ENCODE data around the gene NME4. TPM values are rescaled to one million over a fixed set of nuclear protein-coding genes. Genes with fewer than 3 reads are reported as not detected.

NME4 gene
- total RNA-seq, 1 experiment from 2014 or later, result 261 TPM

- Histone ChIP-seq H3K36me3 (ENCODE audit: insufficient read depth, low read length, poor library complexity, severe bottlenecking) (peaks cover 20% of the 10 kb centered on the region), H3K9me3 (ENCODE audit: low read depth, low read length, poor library complexity, severe bottlenecking) (no peaks in the 10 kb centered on the region), H3K27ac (ENCODE audit: low read depth, low read length, poor library complexity, severe bottlenecking) (no peak overlapping the region), H3K4me3 (ENCODE audit: low read depth, low read length, poor library complexity, severe bottlenecking) (no peak overlapping the region), H3K27me3 (replicated peaks; ENCODE audit: insufficient read depth, low read depth, low read length, poor library complexity) (no peaks in the 10 kb centered on the region), H3K4me1 (ENCODE audit: insufficient read depth, low read length, poor library complexity, severe bottlenecking) (no peaks in the 10 kb centered on the region)
- TF ChIP-seq EZH2 (IDR thresholded peaks at IDR 0.05; ENCODE audit: borderline replicate concordance, low read depth, low read length, poor library complexity, severe bottlenecking) (no peak), CTCF (conservative IDR thresholded peaks at IDR 0.05; ENCODE audit: low read depth, low read length) (no peak)
- no peak for DNase-seq (ENCODE audit: low spot score)
- POLR2A ChIA-PET (ENCODE audit: low non-redundant PET), result no interaction called here
- CTCF ChIA-PET, result no interaction called here
- BruUV-seq (replicated peaks), result TSS peak; percentile 51
- intact Hi-C loops (cut with micrococcal nuclease; ENCODE audit: unreplicated experiment), result no loop called here
Observed at GRCh38 chr16:367333-367903, 29.6 kb upstream of the NME4 start.

GRCh38 chr16:368388-369158 is 28.4 kb upstream of the NME4 start:
- Histone ChIP-seq H3K36me3 (ENCODE audit: insufficient read depth, low read length, poor library complexity, severe bottlenecking) (peaks cover 20% of the 10 kb centered on the region), H3K4me1 (ENCODE audit: insufficient read depth, low read length, poor library complexity, severe bottlenecking) (no peaks in the 10 kb centered on the region), H3K27me3 (replicated peaks; ENCODE audit: insufficient read depth, low read depth, low read length, poor library complexity) (no peaks in the 10 kb centered on the region), H3K4me3 (ENCODE audit: low read depth, low read length, poor library complexity, severe bottlenecking) (no peak overlapping the region), H3K9me3 (ENCODE audit: low read depth, low read length, poor library complexity, severe bottlenecking) (no peaks in the 10 kb centered on the region), H3K27ac (ENCODE audit: low read depth, low read length, poor library complexity, severe bottlenecking) (no peak overlapping the region)
- ChIA-PET POLR2A (ENCODE audit: low non-redundant PET) (no interaction called here), CTCF (interaction anchor here (1.4 kb wide), 1 partner anchor 303 kb away, joined by 3 read pairs; no protein-coding TSS in a partner anchor)
- intact Hi-C loops (cut with micrococcal nuclease; ENCODE audit: unreplicated experiment), result no loop called here
- BruUV-seq (replicated peaks), result no TSS peak
- TF ChIP-seq CTCF (conservative IDR thresholded peaks at IDR 0.05; ENCODE audit: low read depth, low read length) (no peak), EZH2 (IDR thresholded peaks at IDR 0.05; ENCODE audit: borderline replicate concordance, low read depth, low read length, poor library complexity, severe bottlenecking) (no peak)
- no peak for DNase-seq (ENCODE audit: low spot score)

- H3K4me1 ChIP-seq (ENCODE audit: insufficient read depth, low read length, poor library complexity, severe bottlenecking), result no peaks in the 10 kb centered on the region
- POLR2A ChIA-PET (ENCODE audit: low non-redundant PET), result no interaction called here
- H3K9me3 ChIP-seq (ENCODE audit: low read depth, low read length, poor library complexity, severe bottlenecking), result no peaks in the 10 kb centered on the region
- H3K27ac ChIP-seq (ENCODE audit: low read depth, low read length, poor library complexity, severe bottlenecking), result peak overlapping the region; percentile 50
- no peaks in the 10 kb centered on the region for H3K27me3 ChIP-seq (replicated peaks; ENCODE audit: insufficient read depth, low read depth, low read length, poor library complexity)
- TF ChIP-seq EZH2 (IDR thresholded peaks at IDR 0.05; ENCODE audit: borderline replicate concordance, low read depth, low read length, poor library complexity, severe bottlenecking) (no peak), CTCF (conservative IDR thresholded peaks at IDR 0.05; ENCODE audit: low read depth, low read length) (no peak)
- peak overlapping the region; percentile 49 for H3K4me3 ChIP-seq (ENCODE audit: low read depth, low read length, poor library complexity, severe bottlenecking)
- intact Hi-C loops (cut with micrococcal nuclease; ENCODE audit: unreplicated experiment), result no loop called here
- peaks cover 20% of the 10 kb centered on the region for H3K36me3 ChIP-seq (ENCODE audit: insufficient read depth, low read length, poor library complexity, severe bottlenecking)
- CTCF ChIA-PET, result interaction anchor here (1.4 kb wide), 1 partner anchor 304 kb away, joined by 3 read pairs; no protein-coding TSS in a partner anchor
- BruUV-seq (replicated peaks), result no TSS peak
- DNase-seq (ENCODE audit: low spot score), result no peak
Observed at GRCh38 chr16:369275-369865, 27.6 kb upstream of the NME4 start.

Measured in A673 (cell line).